ES-I3 (cell line): ENCODE results near the gene RIPPLY1.

Experiments
- H3K36me3 ChIP-seq: 2 replicates; pipeline ENCODE4 v1.6.1; 2013; ENCODE audit warnings: mild to moderate bottlenecking, low read length, control low read depth, moderate library complexity; ENCODE audit not compliant: insufficient read depth
- H3K4me1 ChIP-seq: 2 replicates; pipeline ENCODE4 v1.6.1; 2013; ENCODE audit warnings: mild to moderate bottlenecking, control low read depth, low read length; ENCODE audit not compliant: insufficient read depth
- H3K9ac ChIP-seq: 2 replicates; pipeline ENCODE4 v1.6.1; 2013; ENCODE audit warnings: low read depth, mild to moderate bottlenecking, low read length, moderate library complexity
- H3K9me3 ChIP-seq: 2 replicates; pipeline ENCODE4 v1.6.1; 2013; ENCODE audit warnings: mild to moderate bottlenecking, low read length, moderate library complexity; ENCODE audit not compliant: control insufficient read depth, insufficient read depth

The RIPPLY1 gene

GRCh38 chrX:106903291-106903824, at the start of gene RIPPLY1:
Gene RIPPLY1, minus strand, starts transcription at chrX:106903341. Its CDS starts 54 bp downstream, at chrX:106903287.
- no peaks in the 10 kb centered on the region for H3K4me1 ChIP-seq
- no peak within 1 kb of the TSS for H3K9ac ChIP-seq
- no peaks in the 10 kb centered on the region for H3K36me3 ChIP-seq

DNA sequence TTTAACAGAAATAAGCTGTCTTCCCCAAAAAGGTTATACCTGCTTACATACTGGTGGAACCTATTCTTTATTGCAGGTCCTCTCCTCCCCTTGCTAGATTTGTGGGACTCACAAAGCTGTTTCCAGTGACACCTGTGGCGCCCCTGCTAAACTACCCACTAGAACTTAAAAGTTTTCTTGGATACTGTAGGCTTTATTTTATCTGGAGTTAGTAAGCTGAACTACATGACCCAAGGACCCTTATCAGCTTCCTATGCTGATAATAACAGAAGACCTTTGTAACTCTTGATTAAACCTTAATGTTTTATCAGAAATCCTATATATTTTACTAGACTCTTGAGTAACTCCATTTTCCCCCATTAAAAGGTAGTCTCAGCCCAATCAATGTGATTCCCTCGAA, 49.4 kb upstream of the RIPPLY1 start:
- Histone ChIP-seq H3K36me3 (no peaks in the 10 kb centered on the region), H3K9ac (no peak overlapping the region), H3K4me1 (no peaks in the 10 kb centered on the region), H3K9me3 (no peaks in the 10 kb centered on the region)

More at GRCh38 chrX:106903291-106903824, at the start of gene RIPPLY1:
- H3K9me3 ChIP-seq = no peaks in the 10 kb centered on the region

GRCh38 chrX:106952089-106952488, 48.9 kb upstream of the RIPPLY1 start:
- Histone ChIP-seq H3K9ac (no peak overlapping the region), H3K36me3 (no peaks in the 10 kb centered on the region), H3K9me3 (no peaks in the 10 kb centered on the region), H3K4me1 (no peaks in the 10 kb centered on the region)

DNA sequence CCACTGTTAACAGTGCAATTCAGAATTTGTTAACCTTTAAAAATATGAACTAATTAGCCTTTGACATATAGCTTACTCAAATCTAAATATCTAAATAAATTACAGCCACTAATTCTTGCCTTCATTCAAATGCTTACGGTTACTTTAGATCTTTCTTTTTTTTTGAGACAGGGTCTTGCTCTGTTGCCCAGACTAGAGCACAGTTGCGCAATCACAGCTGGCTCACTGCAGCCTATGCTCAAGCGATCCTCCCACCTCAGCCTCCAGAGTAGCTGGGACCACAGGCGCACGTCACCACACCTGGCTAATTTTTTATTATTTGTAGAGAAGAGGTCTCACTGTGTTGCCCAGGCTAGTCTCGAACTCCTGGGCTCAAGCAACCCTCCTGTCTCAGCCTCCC, 48.1 kb upstream of the RIPPLY1 start:
- H3K4me1 ChIP-seq = no peaks in the 10 kb centered on the region
- no peaks in the 10 kb centered on the region for H3K36me3 ChIP-seq
- no peaks in the 10 kb centered on the region for H3K9me3 ChIP-seq
- H3K9ac ChIP-seq = no peak overlapping the region

GRCh38 chrX:106950381-106950780, 47.2 kb upstream of the RIPPLY1 start:
- Histone ChIP-seq H3K4me1 (no peaks in the 10 kb centered on the region), H3K9me3 (no peaks in the 10 kb centered on the region), H3K9ac (no peak overlapping the region), H3K36me3 (no peaks in the 10 kb centered on the region)

GRCh38 chrX:106949366-106949765, 46.2 kb upstream of the RIPPLY1 start:
- Histone ChIP-seq H3K36me3 (no peaks in the 10 kb centered on the region), H3K9me3 (no peaks in the 10 kb centered on the region), H3K9ac (no peak overlapping the region), H3K4me1 (no peaks in the 10 kb centered on the region)

GRCh38 chrX:106948641-106949040, 45.5 kb upstream of the RIPPLY1 start:
- Histone ChIP-seq H3K4me1 (no peaks in the 10 kb centered on the region), H3K9me3 (no peaks in the 10 kb centered on the region), H3K9ac (no peak overlapping the region), H3K36me3 (no peaks in the 10 kb centered on the region)

DNA sequence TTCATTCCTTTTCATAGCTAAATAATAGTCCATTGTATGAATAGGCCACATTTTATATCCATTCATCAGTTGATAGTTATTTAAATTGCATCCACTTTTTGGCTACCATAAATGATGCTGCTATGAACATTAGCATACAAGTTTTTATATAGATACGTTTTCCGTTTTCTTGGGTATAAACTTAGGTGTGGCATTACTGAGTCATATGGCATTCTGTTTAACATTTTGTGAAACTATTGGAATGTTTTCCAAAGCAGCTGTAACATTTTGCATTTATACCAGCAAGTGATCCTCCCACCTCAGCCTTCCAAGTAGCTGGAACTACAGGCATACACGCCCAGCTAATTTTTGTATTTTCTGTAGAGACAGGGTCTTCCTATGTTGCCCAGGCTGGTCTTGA, 43.3 kb upstream of the RIPPLY1 start:
- Histone ChIP-seq H3K4me1 (no peaks in the 10 kb centered on the region), H3K36me3 (peaks cover 8% of the 10 kb centered on the region; the same call in 1 of the 2 replicates), H3K9ac (no peak overlapping the region), H3K9me3 (no peaks in the 10 kb centered on the region)

GRCh38 chrX:106940068-106940467, 36.9 kb upstream of the RIPPLY1 start:
- no peaks in the 10 kb centered on the region; the same call in 1 of the 2 replicates for H3K9me3 ChIP-seq
- no peak overlapping the region for H3K9ac ChIP-seq
- H3K4me1 ChIP-seq = no peaks in the 10 kb centered on the region
- peaks cover 10% of the 10 kb centered on the region; the same call in 1 of the 2 replicates for H3K36me3 ChIP-seq

- no peaks in the 10 kb centered on the region for H3K4me1 ChIP-seq
- H3K9me3 ChIP-seq = no peaks in the 10 kb centered on the region; the same call in 1 of the 2 replicates
- no peak overlapping the region for H3K9ac ChIP-seq
- H3K36me3 ChIP-seq = peaks cover 10% of the 10 kb centered on the region; the same call in 1 of the 2 replicates
These were observed 36.4 kb upstream of the RIPPLY1 start for GRCh38 chrX:106939566-106939965.

GRCh38 chrX:106936246-106936645, 33.1 kb upstream of the RIPPLY1 start:
- no peaks in the 10 kb centered on the region; the same call in 1 of the 2 replicates for H3K4me1 ChIP-seq
- H3K9me3 ChIP-seq = no peaks in the 10 kb centered on the region; the same call in 1 of the 2 replicates
- no peak overlapping the region for H3K9ac ChIP-seq
- H3K36me3 ChIP-seq = no peaks in the 10 kb centered on the region; the same call in 1 of the 2 replicates

DNA sequence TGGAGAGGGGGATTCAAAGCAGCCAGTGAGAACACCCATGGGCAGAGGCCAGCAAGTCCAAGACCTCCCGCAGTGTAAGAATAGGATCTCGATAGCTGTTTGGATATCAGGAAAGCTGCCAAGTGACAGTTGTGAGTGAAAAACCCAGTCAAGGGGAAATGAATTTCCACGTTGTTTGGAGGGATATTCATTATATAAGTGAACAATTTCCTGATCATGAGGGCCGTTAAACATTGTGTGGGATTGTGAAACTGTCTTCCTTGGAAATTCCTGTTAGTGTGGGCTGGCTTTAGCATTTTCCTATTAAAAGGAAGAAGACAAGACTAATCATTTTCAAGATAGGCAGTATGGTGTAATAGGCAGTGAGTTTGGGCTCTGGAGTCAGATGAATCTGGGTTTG, 32.0 kb upstream of the RIPPLY1 start:
- H3K9ac ChIP-seq = no peak overlapping the region
- H3K4me1 ChIP-seq = no peaks in the 10 kb centered on the region; the same call in 1 of the 2 replicates
- no peaks in the 10 kb centered on the region; the same call in 1 of the 2 replicates for H3K9me3 ChIP-seq
- H3K36me3 ChIP-seq = no peaks in the 10 kb centered on the region; the same call in 1 of the 2 replicates

- Histone ChIP-seq H3K9me3 (no peaks in the 10 kb centered on the region), H3K36me3 (no peaks in the 10 kb centered on the region; the same call in 1 of the 2 replicates), H3K4me1 (no peaks in the 10 kb centered on the region; the same call in 1 of the 2 replicates), H3K9ac (no peak overlapping the region)
These were observed 30.4 kb upstream of the RIPPLY1 start for GRCh38 chrX:106933538-106933961.

DNA sequence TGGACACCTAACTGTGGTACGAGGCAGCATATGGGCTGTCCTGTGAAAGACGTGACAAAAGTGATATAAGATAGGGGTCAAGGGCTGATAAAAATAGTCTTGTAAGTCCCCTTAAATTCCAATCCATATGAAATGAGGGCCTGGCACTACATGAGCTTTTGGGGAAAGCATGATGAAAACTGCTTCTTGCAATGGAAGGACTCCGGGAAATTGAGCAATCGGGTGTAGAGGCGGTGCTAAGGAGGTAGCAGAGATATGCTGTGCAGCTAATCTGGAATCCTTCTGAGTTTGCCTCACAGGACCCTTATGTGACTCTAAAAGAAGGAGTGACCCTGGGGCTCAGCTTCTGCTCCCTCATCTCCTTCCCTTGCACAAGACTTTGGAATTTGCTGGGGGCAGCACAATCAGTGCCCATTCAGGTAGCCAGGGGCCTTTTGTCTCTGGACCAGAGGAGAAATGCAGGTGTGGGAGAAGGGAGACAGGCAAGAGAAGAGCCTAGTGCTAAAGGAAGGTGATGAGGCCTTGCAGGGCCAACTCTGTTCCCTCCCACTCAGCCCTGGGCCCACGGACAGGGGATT, 29.9 kb upstream of the RIPPLY1 start:
- Histone ChIP-seq H3K9ac (no peak overlapping the region), H3K4me1 (no peaks in the 10 kb centered on the region; the same call in 1 of the 2 replicates)

DNA sequence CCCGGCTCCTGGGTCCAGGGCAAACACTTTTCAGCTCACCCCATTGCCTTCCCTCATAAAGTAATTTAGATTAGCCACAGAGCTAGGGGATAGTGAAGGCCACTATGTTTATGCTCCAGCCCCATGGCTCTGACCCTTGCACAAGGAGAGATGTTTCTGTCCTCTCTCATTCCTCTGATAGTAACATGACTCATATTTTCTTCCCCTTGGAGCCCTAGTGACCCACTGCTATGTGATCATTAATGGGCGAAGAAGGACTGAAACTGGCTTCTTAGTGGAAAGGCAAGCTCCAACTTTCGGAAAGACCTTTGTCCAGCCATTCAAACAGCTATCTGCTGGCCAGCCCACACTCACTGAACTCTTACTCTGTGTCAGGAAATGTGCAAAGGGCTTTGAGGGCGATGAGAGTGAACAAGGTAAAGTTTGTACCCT, 29.4 kb upstream of the RIPPLY1 start:
- no peaks in the 10 kb centered on the region for H3K9me3 ChIP-seq

More for the DNA sequence above, 29.9 kb upstream of the RIPPLY1 start:
- Histone ChIP-seq H3K36me3 (no peaks in the 10 kb centered on the region), H3K9me3 (no peaks in the 10 kb centered on the region)

More for the DNA sequence above, 29.4 kb upstream of the RIPPLY1 start:
- H3K9ac ChIP-seq = no peak overlapping the region
- H3K4me1 ChIP-seq = no peaks in the 10 kb centered on the region; the same call in 1 of the 2 replicates
- H3K36me3 ChIP-seq = no peaks in the 10 kb centered on the region
